ENCODE results near the gene SNRNP200.
"Not testable (repeated sequence)": the region's sequence is repeated elsewhere in the genome, so short reads cannot be mapped to it uniquely, and the experiment has no call there.

SNRNP200 gene

DNA sequence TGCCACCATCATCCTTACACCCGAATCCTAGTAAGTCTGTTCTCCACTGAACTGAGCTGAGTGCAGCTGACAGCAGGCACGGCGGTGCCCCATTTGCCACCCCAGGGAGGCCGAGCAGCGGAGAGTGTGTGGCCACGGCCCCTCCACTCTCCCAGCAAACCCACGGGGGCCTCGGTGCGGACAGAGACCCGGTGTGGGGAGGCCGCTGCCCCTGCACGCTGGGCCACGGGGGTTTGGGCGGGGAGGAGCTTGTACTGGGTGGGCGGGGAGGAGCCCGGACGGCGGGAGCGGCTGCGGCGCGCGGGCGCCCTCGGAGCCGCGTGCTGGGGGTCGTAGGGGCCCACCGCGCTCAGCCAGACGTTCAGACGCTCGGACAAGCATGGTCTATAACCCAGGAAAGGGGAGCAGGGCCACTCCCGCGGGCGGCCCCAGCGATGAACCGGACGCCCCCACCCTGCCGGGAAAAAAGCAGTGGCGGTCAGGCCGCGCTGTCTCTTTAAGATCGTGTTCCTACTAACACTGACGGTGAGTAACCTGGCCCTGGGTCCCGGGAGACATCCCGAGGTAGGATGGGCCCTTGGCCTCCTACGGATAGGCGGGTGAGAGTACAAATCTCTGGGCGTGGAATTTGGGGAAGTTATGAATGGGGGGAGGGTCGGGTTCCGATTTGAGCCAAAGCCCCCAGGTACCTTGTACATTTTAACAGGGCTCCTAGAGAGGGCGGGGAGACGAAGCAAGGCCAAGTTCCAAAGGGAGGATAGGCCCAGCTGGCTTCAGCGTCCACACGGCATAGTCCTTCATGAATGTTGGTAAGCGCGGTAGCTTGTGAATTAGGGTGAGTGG lies 19.9 kb upstream of the SNRNP200 start, which contains the start of gene ITPRIPL1:
Gene ITPRIPL1, plus strand, starts transcription at position 277 of the 843 bp plus-strand sequence. Its CDS starts 523 bp downstream, at position 800.
- DNase-seq (ENCODE audit: low read depth in 2 of 2): peak in 1 of 2 donors; percentile 39

DNA sequence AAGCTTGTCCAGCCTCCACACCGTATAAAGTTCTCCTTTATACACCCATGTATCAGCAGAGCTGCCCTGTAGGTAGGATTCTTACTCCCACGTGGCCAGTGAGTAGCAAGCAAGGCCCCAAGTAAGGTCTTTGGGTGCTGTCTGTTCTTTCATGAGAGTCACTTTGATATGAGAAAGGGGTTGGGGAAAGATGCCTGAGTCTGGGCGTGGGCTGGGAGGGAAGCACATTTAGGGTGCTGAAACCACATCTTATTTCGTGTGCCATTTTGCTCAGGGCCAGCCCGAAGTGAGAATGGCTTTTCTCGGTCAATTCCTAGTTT lies 19.3 kb upstream of the SNRNP200 start:
- no peak for DNase-seq (ENCODE audit: low read depth in 2 of 2)

DNA sequence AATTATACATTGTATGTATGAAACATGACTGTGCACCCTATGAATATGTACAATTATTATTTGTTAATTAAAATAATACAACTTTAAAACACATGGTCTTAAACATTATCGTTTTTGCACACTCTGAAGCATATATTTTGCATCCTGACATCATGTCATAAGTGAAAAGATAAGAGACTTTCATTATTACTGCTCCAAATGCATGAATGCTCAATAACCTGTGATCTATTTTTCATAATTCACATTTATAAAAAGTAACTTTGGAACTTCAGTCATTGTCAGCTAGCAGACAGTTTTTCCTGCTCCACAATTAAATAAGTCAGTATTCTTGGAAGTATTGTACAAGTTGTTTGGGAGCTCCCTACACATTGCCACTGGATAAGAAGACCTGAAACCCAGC lies 18.5 kb upstream of the SNRNP200 start:
- DNase-seq (ENCODE audit: low read depth in 2 of 2): no peak

DNA sequence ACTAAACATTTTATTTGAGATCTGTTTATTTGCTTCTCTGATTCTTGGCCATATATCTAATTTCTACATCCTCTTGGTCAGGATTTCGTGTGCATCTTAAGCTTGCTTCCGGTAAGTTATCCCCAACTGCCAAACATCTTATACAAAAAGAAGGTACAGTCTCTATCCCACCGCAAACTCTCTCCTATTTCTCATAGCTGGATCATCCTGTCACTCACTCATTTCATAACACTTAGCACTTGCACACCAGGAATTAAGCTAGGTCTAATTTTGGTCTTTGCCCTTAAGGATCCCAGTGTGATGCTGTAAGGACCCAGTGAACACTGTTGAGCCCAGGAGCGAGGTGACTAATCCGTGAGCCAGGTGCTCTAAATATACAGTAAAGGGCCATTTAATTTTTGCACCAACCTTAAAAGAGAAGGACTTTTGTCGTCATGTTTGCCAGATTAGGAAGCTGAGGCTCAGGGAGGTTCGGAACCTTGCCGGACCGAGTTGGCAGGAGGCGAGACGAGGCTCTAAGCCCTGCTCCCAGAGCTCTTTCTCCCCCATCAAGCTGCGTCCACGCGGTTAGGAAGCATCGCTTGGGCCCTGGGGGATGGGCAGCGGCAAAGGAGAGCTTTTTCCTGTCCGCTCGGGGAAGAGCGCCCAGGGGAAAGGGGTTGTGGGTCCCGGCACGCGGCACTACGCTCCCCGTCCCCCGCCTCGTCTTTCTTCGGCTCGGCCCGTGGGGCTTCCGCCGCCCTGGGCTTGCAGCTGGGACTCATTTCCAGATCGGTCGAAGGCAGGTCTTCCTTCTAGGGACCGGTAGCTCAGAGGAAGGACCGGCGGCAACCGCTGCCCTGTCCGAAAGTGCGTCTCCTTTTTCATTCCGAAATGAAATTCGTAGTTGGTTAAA lies 15.6 kb upstream of the SNRNP200 start:
- no peak for DNase-seq (ENCODE audit: low read depth in 2 of 2)

DNA sequence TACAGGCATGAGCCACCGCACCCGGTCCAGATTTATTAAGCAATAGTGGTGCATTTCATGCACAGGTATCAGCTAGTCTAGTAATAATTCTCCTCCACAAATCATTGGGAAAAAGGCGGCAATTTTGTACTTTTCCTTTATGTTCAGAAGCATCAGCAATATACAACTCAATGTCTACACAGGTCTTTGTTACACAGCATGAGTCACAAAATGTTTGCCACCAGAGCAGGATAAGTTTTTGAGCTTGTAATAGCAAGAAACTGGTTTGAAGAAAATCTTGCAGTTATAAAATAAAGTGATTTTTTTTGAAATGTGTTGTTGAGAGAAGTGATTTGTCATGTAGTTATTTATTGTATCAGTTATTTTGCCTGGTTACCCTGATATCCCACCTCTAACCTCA lies 15.0 kb upstream of the SNRNP200 start:
- no peak for DNase-seq (ENCODE audit: low read depth in 2 of 2)

DNA sequence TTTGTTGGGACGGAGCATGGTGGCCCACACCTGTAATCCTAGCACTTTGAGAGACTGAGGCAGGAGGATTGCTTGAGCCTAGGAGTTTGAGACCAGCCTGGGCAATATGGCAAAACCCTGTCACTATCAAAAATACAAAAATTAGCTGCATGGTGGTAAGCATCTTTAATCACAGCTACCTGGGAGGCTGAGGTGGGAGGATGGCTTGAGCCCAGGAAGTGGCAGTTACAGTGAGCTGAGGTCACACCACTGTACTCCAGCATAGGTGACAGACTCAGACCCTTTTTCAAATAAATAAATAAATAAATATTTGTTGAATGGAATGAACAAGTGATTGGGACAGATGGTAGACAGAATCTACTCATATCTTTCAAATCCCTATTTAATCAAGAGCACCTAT lies 14.1 kb upstream of the SNRNP200 start:
- no peak for DNase-seq (ENCODE audit: low read depth in 2 of 2)

DNA sequence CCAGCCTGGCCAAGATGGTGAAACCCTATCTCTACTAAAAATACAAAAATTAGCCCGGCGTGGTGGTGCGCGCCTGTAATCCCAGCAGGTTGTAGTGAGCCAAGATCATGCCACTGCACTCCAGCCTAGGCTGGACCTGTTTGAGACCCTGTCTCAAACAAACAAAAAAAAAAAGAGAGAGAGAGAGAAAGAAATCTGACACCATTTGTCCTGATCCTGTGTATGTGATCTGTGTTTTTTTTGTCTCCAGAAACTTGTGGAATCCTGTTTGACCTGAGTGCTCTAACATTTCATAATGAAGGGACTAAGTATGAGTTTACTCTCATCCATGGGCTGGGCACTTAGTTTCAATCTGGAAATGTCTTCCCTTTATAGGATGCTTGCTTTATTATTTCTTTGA lies 13.4 kb upstream of the SNRNP200 start:
- no peak for DNase-seq (ENCODE audit: low read depth in 2 of 2)

DNA sequence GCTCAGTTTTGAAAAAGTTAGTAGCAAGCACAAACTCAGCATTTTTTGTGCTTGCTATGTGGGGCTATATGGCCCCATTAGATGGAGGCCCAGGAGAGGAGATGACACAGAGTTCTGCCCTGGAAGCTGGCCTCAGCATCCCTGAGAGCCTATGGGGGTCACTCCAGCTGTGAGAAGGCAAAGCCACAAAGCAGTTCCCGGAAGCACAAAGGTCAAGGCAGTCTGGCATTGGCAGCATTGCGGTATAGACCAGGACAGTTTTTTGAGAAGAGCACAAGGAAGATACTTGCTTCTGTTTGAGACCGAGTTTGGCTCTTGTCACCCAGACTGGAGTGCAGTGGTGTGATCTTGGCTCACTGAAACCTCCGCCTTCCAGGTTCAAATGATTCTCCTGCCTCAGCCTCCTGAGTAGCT lies 12.2 kb upstream of the SNRNP200 start:
- DNase-seq (ENCODE audit: low read depth in 2 of 2): no peak

DNA sequence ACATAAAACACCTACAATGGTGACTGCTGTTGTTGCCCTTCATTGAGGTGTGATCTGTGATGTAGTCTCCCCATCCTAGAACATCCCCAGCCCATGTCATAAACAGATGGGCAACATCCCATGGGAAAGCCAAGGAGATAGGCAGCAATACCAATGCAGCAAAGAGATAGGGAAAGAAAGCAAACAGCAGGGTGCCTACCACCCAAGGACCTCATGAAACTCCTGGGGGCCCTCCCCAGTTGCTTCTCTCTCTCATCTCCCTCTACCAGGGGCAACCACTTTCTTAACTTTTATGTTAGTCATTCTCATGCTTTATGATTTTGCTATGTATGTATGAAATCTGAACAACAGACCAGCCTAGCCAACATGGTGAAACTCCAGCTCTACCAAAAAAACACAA lies 11.7 kb upstream of the SNRNP200 start:
- DNase-seq (ENCODE audit: low read depth in 2 of 2): no peak

DNA sequence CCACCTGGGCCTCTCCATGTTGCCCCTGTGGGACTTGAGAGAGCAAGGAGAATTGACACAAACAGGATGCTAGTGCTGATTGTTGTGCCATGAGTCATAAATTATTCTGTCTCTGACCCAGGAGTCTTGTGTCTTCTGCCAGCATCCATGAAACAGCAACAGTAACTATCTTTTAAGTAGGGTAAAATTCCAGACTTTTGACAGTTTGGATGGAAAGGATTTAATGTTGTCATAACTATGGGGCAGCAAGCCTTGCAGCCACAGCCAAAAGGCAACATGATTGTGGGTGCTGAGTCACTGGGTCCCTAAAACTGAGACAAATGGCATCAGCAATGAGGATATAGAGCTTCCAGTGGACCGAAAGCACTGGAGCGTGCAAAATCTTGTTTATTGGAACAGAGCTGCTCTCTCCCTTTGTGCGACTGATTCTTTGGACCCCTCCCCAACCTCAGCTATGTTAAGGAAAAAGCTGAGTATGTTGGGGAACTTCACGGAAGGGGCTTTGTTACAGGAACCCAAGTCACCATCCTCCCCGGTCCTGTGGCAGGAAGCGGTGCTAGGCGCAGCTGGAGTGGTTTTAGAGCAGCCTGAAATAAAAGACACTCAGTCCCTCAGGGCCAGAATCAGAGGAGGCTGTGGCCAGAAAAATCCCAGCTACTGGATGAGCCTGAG lies 10.2 kb upstream of the SNRNP200 start:
- no peak for DNase-seq (ENCODE audit: low read depth in 2 of 2)

DNA sequence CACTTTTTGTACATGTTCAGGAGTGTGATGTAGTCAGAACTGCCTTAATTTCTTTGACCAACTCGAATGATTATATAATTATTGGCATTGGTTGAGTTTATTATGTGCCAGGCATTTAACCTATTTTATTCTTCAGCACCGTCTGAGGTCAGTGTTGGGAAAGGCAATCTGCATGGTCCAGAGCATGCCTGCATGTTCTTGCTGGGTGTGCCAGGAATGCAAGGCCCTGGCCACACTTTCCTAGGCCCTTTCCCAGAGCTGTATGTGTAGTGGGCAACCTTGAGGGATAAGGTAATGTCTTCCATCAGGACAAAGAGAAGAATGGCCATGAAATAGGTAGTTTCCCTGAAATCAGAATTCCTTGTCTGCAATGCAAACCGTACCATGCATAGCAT lies 9.7 kb upstream of the SNRNP200 start:
- no peak for DNase-seq (ENCODE audit: low read depth in 2 of 2)

DNA sequence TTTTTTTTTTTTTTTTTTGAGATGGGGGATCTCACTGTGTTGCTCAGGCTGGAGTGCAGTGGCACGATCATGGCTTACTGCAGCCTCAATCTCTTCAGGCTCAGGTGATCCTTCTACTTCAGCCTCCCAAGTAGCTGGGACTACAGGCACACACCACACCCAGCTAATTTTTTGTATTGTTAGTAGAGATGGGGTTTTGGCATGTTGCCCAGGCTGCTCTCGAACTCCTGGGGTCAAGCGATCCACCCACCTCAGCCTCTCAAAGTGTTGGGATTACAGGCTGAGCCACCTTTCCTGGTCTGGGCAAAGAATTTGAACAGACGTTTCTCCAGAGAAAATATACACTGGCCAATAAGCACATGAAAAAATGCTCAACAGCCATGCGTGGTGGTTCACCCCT lies 2.9 kb upstream of the SNRNP200 start:
- DNase-seq (ENCODE audit: low read depth in 2 of 2): no peak

DNA sequence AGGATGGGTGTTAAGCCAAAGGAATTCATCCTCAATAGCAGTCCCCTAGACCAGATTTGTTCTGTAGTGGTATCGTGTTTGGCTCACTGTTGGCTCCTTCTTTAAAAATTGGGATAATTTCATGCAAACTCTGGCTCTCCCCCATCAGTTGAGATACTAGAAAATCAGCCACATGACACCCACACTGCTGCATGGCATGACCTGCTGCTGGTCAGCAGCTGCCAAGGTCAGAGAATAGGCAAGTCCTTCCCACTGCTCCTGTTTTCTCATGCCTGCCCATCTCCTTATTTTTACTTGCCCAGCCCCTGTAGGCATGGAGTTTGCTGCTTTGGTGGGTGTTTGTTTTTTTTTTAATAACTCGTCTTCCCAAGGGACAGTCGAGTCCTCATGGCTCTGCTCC lies 1.0 kb upstream of the SNRNP200 start:
- DNase-seq (ENCODE audit: low read depth in 2 of 2): no peak

DNA sequence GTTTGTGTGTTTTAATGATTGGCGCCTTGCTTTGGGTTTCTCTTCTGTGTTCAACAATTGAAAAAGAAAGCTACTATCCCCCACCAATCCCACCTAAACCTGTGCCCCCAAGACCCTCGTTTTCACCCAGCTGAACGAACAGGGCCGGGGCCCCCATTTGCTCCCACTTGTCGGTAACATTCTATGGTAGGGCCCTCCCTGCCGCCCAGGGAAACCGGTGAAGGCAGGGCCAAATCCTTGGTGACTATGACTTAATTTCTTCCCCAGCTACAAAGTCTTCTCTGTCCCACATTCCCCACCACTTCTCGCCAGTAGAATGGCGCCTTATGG lies 598 bp upstream of the SNRNP200 start:
- DNase-seq (ENCODE audit: low read depth in 2 of 2): no peak

DNA sequence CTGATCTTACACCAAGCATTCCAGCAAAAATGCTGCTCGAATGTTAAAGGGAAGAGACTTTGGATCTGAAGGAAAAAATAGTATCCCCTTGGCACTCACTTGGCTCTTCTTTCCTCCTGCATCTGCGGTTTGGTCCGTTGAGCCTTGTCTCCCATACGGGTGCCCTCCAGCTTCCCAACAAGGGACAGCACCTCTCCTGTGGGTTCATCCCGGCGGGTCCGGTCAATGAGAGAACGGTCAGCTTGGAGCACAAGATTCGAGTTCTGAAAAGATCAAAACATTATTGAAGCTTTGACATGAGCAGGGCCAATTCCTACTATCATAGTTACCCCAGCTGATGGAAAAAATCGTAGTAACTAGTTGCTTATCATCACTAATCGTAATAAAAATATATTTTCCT lies 740 bp downstream of the SNRNP200 start:
- DNase-seq (ENCODE audit: low read depth in 2 of 2): no peak

DNA sequence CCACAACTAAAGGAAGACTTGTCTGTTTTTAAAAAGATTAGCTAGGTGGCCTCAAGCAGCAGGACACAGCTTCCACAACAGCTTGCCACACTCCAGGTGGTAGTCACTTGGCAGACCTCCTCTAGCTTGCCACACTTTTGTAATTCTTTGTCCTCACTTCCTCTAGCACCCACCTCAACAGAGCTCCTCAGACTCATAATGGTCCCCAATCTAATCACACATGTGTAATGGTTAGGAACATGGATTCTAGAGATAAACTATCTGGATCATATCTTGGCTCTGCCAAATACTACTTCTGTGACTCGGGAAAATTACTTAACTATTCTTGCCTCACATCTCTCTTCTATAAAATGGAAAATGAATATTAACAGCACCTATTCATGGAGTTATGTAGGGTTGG lies 3.5 kb downstream of the SNRNP200 start:
- no peak for DNase-seq (ENCODE audit: low read depth in 2 of 2)

DNA sequence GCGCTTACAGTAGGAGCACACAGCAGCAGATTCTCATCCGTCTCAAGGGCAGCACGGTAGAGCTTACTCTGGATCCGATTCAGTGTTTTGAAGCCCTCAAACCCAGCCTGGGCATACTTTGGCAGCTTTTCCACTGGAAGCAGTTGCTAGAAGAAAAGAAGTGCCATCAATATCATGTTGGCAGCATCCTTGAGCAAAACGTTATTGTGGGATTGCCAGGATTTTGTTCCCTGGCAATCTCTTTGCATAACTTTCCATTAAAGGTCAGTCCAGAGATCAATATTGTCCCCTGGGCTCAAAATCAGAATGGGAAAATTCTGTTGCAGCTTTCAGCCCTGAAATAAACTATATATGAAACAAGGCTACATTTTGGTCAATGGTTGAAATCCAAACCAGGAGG lies 8.4 kb downstream of the SNRNP200 start:
- DNase-seq (ENCODE audit: low read depth in 2 of 2): no peak

DNA sequence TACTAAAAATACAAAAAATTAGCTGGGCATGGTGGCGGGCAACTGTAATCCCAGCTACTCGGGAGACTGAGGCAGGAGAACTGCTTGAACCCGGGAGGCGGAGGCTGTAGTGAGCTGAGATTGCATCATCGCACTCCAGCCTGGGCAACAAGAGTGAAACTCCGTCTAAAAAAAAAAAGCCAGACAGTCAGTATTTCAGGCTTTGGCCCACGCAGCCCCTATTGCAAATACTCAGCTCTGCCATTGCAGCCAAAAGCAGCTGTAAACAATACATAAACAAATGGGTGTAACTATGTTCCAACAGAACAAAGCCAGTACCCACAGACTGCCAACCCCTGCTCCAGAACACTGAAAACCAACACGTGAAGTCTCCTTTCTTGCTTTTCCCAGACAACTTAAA lies 11.1 kb downstream of the SNRNP200 start:
- not testable (repeated sequence) for DNase-seq (ENCODE audit: low read depth in 2 of 2)

DNA sequence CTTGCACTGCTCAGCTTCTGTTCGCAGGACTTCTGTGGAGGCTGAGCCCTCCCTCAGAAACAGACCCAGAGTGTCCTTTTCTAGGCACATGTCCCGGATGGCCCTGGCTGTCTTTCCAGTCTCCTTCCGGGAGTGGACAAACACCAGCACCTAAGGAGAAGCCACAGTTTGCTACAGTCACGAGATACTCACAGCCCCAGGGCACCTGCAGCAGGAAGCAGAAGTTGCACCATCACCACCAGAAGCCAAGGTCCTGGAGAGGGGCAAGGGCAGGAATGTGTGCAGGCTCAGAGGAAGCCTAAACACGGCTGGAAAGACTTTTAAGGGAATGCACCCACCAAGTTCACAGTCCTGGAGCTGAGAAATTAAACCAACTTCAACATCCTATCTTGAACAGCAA lies 13.6 kb downstream of the SNRNP200 start:
- DNase-seq (ENCODE audit: low read depth in 2 of 2): no peak

DNA sequence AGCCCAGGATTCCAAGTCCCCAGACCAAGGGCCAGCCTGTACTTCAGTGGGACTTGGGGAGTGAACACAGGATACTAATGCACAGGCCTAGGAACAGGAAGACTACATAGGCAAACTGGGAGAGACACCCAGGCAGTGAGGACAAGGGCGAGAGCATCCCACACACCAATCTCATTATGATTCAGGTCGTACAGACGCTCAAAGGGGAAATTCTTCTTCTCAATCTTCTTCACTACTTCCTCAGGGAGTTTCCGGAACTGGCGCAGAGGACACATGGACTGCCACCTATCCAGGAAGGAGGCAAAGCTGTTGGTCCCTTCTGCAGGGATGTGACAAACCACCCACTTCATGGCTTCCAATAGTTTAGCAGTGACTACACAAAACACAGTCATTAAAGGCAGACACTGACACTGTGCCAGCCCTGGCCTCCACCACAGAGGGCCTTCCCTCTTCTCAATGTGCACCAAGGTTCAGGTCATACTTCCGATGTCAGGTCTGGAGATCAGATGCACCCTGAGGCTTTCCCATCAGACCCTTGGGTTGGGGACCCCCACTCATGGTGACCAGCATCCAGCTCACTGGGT lies 18.0 kb downstream of the SNRNP200 start:
- no peak for DNase-seq (ENCODE audit: low read depth in 2 of 2)

DNA sequence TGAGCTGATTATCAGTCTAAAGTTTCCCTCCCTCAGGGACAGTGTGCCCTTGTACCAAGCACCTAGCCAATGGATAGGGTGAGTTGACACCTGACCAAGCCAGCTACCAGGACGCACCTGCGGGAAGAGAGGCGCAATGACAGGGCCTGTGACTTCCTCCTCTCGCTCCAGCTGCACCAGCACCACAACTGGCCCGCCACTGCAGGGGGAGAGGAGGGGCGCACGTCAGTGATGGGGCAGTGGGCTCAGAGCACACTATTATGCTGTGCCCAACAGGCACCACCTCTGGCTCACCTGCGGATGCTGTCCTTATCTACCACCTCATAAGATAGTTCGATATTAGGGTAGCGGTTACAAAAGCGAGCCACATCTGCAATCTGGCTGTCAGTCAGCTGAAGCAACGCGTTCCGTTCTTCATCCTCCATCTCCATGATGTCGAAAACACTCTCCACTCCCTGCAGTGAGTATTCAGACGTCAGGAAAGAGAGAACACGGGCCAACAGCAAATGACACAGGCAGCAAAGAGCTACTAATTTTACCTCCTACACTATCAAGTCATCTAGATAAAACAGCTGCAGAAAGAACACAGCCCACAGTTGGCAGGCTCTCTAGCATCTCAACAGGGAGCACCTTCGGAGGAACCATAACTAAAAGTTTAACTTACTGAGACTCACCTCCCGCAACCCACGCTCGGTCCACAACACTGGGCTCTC lies 28.4 kb downstream of the SNRNP200 start:
- no peak for DNase-seq (ENCODE audit: low read depth in 2 of 2)

Data from activated CD4-positive, alpha-beta T cell treated with anti-CD3 and anti-CD28 coated beads for 24 hours (primary cell).